ENCODE measurements around the gene YRDC.

GRCh38 chr1:37763791-37764413, 44.1 kb downstream of the YRDC start:
- TF ChIP-seq CTCF (IDR thresholded peaks at IDR 0.05) (no peak), POLR2A (IDR thresholded peaks at IDR 0.05) (no peak), EP300 (IDR thresholded peaks at IDR 0.05) (no peak)

Measured in sigmoid colon (tissue), 4 donors.